Osteocyte (in vitro differentiated cells): ENCODE data around the gene FAP. TPM values are rescaled to one million over a fixed set of nuclear protein-coding genes. Genes with fewer than 3 reads are reported as not detected.
A peak's percentile ranks its signal among the peaks of the same experiment; 100 is the strongest.

Experiments used
- DNase-seq: peaks from one replicate; pipeline ENCODE4 v3.0.0; 2021; ENCODE audit warnings: mixed read lengths; ENCODE audit not compliant: unreplicated experiment; ENCODE audit errors: extremely low spot score
- H3K27ac Mint-ChIP-seq: one replicate; pipeline ENCODE4 v1.8.0; 2021; ENCODE audit warnings: mild to moderate bottlenecking, mixed read lengths; ENCODE audit not compliant: unreplicated experiment
- H3K27me3 Mint-ChIP-seq: one replicate; pipeline ENCODE4 v1.8.0; 2021; ENCODE audit warnings: mixed read lengths; ENCODE audit not compliant: unreplicated experiment
- H3K36me3 Mint-ChIP-seq: one replicate; pipeline ENCODE4 v1.8.0; 2021; ENCODE audit warnings: mixed read lengths; ENCODE audit not compliant: unreplicated experiment
- H3K4me1 Mint-ChIP-seq: one replicate; pipeline ENCODE4 v1.8.0; 2021; ENCODE audit warnings: mixed read lengths; ENCODE audit not compliant: unreplicated experiment
- H3K4me3 Mint-ChIP-seq: one replicate; pipeline ENCODE4 v1.8.0; 2021; ENCODE audit warnings: mild to moderate bottlenecking, moderate library complexity, mixed read lengths; ENCODE audit not compliant: unreplicated experiment
- H3K9me3 Mint-ChIP-seq: one replicate; pipeline ENCODE4 v1.8.0; 2021; ENCODE audit warnings: mixed read lengths; ENCODE audit not compliant: unreplicated experiment
- long read RNA-seq: library from polyadenylated mRNA; unstranded; transcript quantifications from one replicate; pipeline ENCODE4 v2.0.0, GENCODE V29; 2021
- total RNA-seq: library from RNA; stranded (reverse); gene quantifications from 2 replicates; pipeline ENCODE4 v1.2.1, GENCODE V29; 2021
- TF ChIP-seq, protein P1 (sequence below): fragments of 200-600 bp; sonication (generic); IDR thresholded peaks from 2 replicates; pipeline ENCODE4 v1.5.0; 2021; ENCODE audit warnings: antibody characterized with exemption, mild to moderate bottlenecking, moderate library complexity

The FAP gene
- 36.4 and 38.1 TPM in 2 replicates for total RNA-seq
- long read RNA-seq, transcript FAP-201 (26 exons, 2,780 nt), result major isoform, 280 of 361 reads
- long read RNA-seq, partial matches to known transcripts, result 32 of 361 reads
- long read RNA-seq, other reads (novel, unspliced or antisense), result 47 of 361 reads

GRCh38 chr2:162243294-162243693, at the start of gene FAP:
Gene FAP, minus strand, starts transcription at chr2:162243445. Its CDS starts 118 bp downstream, at chr2:162243327.
- Mint-ChIP-seq H3K27me3 (no peaks in the 10 kb centered on the region), H3K27ac (peak within 1 kb of the TSS; percentile 96), H3K4me1 (peaks cover 78% of the 10 kb centered on the region), H3K4me3 (peak within 1 kb of the TSS; percentile 78), H3K36me3 (peaks cover 8% of the 10 kb centered on the region), H3K9me3 (peaks cover 8% of the 10 kb centered on the region)
- TF ChIP-seq, protein P1, sequence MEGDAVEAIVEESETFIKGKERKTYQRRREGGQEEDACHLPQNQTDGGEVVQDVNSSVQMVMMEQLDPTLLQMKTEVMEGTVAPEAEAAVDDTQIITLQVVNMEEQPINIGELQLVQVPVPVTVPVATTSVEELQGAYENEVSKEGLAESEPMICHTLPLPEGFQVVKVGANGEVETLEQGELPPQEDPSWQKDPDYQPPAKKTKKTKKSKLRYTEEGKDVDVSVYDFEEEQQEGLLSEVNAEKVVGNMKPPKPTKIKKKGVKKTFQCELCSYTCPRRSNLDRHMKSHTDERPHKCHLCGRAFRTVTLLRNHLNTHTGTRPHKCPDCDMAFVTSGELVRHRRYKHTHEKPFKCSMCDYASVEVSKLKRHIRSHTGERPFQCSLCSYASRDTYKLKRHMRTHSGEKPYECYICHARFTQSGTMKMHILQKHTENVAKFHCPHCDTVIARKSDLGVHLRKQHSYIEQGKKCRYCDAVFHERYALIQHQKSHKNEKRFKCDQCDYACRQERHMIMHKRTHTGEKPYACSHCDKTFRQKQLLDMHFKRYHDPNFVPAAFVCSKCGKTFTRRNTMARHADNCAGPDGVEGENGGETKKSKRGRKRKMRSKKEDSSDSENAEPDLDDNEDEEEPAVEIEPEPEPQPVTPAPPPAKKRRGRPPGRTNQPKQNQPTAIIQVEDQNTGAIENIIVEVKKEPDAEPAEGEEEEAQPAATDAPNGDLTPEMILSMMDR, result no peak
- no peak for DNase-seq

DNA sequence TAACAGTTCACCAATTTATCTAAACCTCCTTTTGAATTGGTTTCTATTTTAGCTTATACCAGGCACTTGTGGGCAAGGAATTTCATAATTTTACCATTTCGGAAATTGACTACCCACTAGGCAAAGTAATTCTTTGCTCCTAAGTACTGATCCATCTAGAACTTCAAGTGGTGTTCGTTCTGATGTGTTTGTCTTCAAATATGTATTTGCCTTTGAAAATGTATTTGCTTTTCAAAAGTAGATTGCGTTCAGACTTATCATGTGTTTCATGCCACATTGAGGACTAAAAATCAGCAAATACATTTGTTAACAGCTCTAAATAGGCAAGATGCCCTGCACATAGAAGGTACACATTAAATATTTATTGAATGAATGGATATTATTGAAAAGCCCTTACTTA, 48.5 kb upstream of the FAP start:
- Mint-ChIP-seq H3K4me1 (peaks cover 12% of the 10 kb centered on the region), H3K9me3 (no peaks in the 10 kb centered on the region), H3K27me3 (no peaks in the 10 kb centered on the region), H3K4me3 (no peak overlapping the region), H3K36me3 (peaks cover 3% of the 10 kb centered on the region), H3K27ac (no peak overlapping the region)
- DNase-seq, result no peak
- TF ChIP-seq, protein P1, result no peak

- no peaks in the 10 kb centered on the region for H3K9me3 Mint-ChIP-seq
- H3K27me3 Mint-ChIP-seq, result no peaks in the 10 kb centered on the region
- no peak for DNase-seq
- H3K36me3 Mint-ChIP-seq, result peaks cover 9% of the 10 kb centered on the region
- H3K4me3 Mint-ChIP-seq, result no peak overlapping the region
- H3K4me1 Mint-ChIP-seq, result no peaks in the 10 kb centered on the region
- TF ChIP-seq, protein P1, result no peak
- no peak overlapping the region for H3K27ac Mint-ChIP-seq
These were observed 39.6 kb upstream of the FAP start for GRCh38 chr2:162282765-162283425.

GRCh38 chr2:162280654-162281053, 37.4 kb upstream of the FAP start:
- H3K36me3 Mint-ChIP-seq, result peaks cover 20% of the 10 kb centered on the region
- DNase-seq, result no peak
- no peaks in the 10 kb centered on the region for H3K27me3 Mint-ChIP-seq
- TF ChIP-seq, protein P1, result no peak
- peaks cover under 1% of the 10 kb centered on the region for H3K4me1 Mint-ChIP-seq
- H3K9me3 Mint-ChIP-seq, result no peaks in the 10 kb centered on the region
- H3K27ac Mint-ChIP-seq, result no peak overlapping the region
- no peak overlapping the region for H3K4me3 Mint-ChIP-seq

GRCh38 chr2:162277381-162277780, 34.1 kb upstream of the FAP start:
- Mint-ChIP-seq H3K27me3 (no peaks in the 10 kb centered on the region), H3K4me3 (no peak overlapping the region), H3K9me3 (no peaks in the 10 kb centered on the region), H3K27ac (no peak overlapping the region), H3K4me1 (peaks cover 3% of the 10 kb centered on the region), H3K36me3 (peaks cover 24% of the 10 kb centered on the region)
- DNase-seq, result no peak
- TF ChIP-seq, protein P1, result no peak
